ENCODE measurements around the gene SAE1.

The SAE1 gene

GRCh38 chr19:47168065-47168464 lies 37.4 kb downstream of the SAE1 start:
- DNase-seq = no peak

- no peak for DNase-seq
Measured at GRCh38 chr19:47172666-47173455, 42.2 kb downstream of the SAE1 start.

GRCh38 chr19:47176071-47176626 lies 45.5 kb downstream of the SAE1 start:
- DNase-seq = no peak

- DNase-seq = no peak
Measured at GRCh38 chr19:47176627-47177090, 46.0 kb downstream of the SAE1 start.

GRCh38 chr19:47179653-47180310 lies 49.1 kb downstream of the SAE1 start:
- DNase-seq = no peak

- DNase-seq = no peak
Measured at GRCh38 chr19:47183601-47184000, 53.0 kb downstream of the SAE1 start.

- no peak for DNase-seq
Measured at GRCh38 chr19:47186446-47187334, 56.1 kb downstream of the SAE1 start.

GRCh38 chr19:47187335-47187655 lies 56.7 kb downstream of the SAE1 start:
- DNase-seq = no peak

- DNase-seq = no peak
Measured at GRCh38 chr19:47187797-47188196, 57.2 kb downstream of the SAE1 start.

GRCh38 chr19:47188507-47189033 lies 57.9 kb downstream of the SAE1 start:
- DNase-seq = no peak

GRCh38 chr19:47190167-47190727 lies 59.6 kb downstream of the SAE1 start:
- DNase-seq = no peak

GRCh38 chr19:47195434-47195833 lies 64.8 kb downstream of the SAE1 start:
- peak; percentile 23 for DNase-seq

GRCh38 chr19:47197141-47197540 lies 66.5 kb downstream of the SAE1 start:
- DNase-seq = no peak

GRCh38 chr19:47200530-47200929 lies 69.9 kb downstream of the SAE1 start:
- DNase-seq = no peak

GRCh38 chr19:47203254-47203653 lies 72.6 kb downstream of the SAE1 start:
- no peak for DNase-seq

GRCh38 chr19:47209319-47210179 lies 78.9 kb downstream of the SAE1 start:
- no peak for DNase-seq

- DNase-seq = no peak
Measured at GRCh38 chr19:47210180-47210490, 79.5 kb downstream of the SAE1 start.

GRCh38 chr19:47210689-47211316 lies 80.2 kb downstream of the SAE1 start:
- peak; percentile 97 for DNase-seq

- DNase-seq = no peak
Measured at GRCh38 chr19:47215581-47215980, 84.9 kb downstream of the SAE1 start.

GRCh38 chr19:47221080-47221841 lies 90.6 kb downstream of the SAE1 start:
- DNase-seq = no peak
